ENCODE data around the gene SNX27.
"Not testable (repeated sequence)": the region's sequence is repeated elsewhere in the genome, so short reads cannot be mapped to it uniquely, and the experiment has no call there.

The SNX27 gene

DNA sequence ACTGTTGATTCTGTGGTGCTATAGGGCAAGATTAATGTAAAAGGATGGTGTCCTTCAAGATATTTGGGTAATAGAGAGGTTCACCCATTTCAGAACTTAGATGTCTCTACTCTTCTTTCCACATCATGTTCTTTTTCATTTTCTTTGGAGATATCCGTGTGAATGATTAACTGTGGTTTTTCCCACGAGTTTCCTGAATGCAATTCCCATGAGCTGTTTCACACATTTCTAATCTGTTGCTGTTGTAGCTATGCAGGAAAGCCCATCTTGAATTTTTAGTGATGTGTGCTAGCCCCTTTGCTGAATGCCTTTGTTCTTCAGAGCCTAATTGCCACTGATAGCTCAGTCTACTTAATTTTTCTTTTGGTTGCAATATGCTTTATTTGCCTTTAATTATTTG lies 27.6 kb downstream of the SNX27 start:
- no peak for DNase-seq (ENCODE audit: low read depth in 2 of 2)

DNA sequence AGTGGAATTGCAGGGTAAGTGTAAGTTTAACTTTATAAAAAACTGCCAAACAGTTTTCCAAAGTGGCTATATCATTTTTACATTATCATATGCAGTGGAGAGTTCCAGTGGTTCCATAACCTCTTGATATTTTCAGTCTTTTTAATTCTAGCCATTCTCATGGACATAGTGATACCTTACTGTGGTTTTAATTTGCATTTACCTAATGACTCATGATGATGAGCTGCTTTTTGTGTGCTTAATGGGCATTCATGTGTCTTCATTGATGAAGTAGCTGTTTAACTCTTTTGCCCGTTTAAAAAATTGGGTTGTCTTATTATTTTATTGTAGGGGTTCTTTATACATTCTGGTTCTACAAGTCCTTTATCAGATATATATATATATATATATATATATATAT lies 29.4 kb downstream of the SNX27 start:
- no peak for DNase-seq (ENCODE audit: low read depth in 2 of 2)

DNA sequence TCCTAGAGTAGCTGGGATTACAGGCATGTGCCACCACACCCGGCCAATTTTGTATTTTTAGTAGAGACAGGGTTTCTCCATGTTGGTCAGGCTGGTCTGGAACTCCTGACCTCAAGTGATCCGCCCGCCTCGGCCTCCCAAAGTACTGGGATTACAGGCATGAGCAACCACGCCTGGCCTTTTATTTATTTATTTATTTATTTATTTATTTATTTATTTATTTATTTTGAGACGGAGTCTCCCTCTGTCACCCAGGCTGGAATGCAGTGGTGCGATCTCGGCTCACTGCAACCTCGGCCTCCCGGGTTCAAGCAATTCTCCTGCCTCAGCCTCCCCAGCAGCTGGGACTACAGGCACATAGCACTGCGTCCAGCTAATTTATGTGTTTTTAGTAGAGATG lies 31.2 kb downstream of the SNX27 start:
- not testable (repeated sequence) for DNase-seq (ENCODE audit: low read depth in 2 of 2)

DNA sequence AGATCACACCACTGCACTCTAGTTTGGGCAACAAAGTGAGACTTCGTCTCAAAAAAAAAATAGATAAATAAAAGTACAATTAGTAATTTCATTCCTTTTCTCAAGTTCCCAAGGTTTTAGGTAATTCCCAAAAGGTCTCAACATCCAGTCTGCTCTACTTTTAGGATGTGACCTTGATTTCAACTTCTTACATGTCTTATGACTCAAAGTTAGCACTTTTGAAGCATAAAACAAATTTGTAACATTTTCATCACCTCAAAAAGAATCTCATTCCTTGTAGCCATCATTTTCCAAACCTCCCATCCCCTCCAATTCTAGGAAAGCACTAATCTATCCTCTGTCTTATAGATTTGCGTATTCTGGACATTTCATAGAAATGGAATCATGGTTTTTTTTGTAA lies 32.2 kb downstream of the SNX27 start:
- DNase-seq (ENCODE audit: low read depth in 2 of 2) = no peak

DNA sequence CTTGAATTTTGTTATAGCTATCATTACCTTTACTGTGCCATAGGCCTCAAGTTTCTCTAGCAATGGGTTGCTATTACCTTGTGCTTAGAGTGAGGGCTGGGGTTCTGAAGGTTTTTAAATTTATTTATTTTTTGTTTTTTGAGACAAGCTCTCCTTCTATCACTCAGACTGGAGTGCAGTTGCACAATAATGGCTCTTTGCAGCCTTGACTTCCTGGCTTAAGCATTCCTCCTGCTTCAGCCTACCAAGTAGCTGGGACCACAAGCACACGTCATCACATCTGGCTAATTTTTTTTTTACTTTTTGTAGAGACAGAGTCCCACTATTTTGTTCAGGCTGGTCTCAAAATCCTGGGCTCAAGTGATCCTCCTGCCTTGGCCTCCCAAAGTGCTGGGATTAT lies 41.5 kb downstream of the SNX27 start:
- no peak for DNase-seq (ENCODE audit: low read depth in 2 of 2)

DNA sequence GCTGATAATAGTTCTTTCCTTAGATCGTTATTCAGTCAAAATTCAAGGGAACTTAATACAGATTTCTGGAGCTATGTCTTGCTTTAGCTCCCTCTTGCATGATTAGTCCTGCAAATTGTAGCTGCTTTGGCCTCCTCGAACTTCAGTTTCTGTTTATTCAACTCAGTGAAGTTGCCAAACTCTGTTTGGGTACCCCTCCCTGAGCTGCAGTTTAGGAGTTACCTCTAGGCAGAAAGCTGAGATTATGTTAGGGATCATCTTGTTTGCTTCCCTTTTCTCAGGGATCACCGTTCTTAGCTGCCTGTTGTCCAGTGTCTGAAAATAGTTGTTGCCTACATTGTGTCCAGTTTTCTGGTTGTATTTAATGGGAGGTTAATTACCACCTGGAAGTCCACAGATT lies 43.5 kb downstream of the SNX27 start:
- no peak for DNase-seq (ENCODE audit: low read depth in 2 of 2)

DNA sequence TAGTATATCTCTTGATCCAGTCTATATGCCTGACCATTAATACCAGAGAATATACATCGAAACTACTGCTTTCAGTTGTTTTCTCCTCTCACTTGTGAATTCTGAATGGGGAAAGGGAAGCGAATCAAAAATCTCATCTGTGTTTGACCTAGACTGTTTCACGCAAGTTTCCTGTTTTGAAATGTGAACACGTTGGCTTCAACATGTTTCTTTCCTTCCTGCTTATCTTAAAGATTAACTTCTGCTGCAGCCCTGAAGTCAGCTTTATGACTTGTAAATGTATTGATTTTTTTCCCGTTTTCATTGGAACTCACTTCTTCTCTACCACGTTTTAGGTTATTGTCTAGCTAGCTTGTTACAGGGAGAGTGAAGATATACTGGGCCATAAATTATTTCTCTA lies 49.9 kb downstream of the SNX27 start:
- no peak for DNase-seq (ENCODE audit: low read depth in 2 of 2)

DNA sequence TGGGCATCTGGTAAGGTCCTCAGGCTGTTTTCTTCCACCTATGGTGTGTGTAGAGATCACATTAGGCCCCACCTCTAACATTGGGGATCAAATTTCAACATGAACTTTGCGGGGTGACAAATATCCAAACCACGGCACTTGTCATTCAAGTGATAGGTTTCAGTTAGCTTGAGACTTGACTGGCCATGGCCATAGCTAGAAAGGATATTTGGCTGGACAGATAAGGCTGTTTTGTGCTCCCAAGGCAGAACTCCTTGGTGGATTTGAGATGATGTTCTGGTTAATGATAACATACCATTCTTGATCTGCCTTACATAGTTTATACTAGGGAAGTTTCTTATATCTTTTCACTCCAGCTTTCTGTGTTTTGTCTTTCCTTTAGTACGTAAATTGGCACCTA lies 56.2 kb downstream of the SNX27 start:
- DNase-seq (ENCODE audit: low read depth in 2 of 2) = no peak

DNA sequence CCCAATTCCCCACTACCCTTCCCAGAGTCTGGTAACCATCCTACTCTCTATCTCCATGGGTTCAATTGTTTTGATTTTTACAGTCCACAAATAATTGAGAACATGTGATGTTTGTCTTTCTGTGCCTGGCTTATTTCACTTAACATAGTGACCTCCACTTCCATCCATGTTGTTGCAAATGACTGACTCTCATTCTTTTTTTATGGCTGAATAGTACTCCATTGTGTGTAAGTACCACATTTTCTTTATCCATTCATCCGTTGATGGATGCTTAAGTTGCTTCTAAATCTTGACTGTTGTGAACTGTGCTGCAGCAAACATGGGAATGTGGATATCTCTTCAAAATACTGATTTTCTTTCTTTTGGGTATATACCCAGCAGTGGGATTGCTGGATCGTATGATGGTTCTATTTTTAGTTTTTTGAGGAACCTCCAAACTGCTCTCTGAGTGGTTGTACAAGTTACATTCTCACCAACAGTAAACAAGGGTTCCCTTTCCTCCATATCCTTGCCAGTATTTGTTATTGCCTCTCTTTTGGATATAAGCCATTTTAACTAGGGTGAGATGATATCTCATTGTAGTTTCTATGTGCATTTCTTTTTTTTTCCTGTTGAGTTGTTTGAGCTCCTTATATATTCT lies 58.3 kb downstream of the SNX27 start:
- not testable (repeated sequence) for DNase-seq (ENCODE audit: low read depth in 2 of 2)

DNA sequence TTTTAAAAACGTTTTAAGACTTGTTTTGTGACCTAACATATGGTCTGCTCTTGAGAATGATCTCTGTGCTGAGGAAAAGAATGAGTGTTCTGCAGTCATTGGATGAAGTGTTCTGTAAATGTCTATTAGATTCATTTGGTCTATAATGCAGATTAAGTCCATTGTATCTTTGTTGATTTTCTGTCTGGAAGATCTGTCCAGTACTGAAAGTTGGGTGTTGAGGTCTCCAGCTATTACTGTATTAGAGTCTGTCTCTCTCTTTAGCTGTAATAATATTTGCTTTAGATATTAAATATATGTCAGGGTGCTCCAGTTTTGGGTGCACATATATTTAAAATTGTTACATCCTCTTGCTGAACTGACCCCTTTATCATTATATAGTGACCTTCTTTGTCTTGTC lies 61.6 kb downstream of the SNX27 start:
- no peak for DNase-seq (ENCODE audit: low read depth in 2 of 2)

DNA sequence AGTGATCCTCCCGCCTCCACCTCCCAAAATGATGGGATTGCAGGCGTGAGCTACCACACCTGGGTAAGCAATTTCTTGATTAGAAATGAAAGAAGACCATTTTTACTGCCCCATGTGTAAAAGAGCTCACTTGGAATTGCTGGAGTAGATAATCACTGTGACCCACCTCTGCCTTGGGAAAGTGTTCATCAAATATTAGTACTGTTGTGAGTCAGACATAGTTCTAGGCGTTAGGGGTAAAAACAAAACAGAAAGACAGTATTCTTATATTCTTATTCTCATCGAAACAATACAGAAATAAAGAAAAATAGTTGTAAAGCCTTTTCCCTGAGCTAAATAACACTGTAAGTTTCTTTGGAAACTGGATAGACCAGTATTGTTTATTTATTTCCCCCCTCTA lies 68.5 kb downstream of the SNX27 start:
- no peak for DNase-seq (ENCODE audit: low read depth in 2 of 2)

DNA sequence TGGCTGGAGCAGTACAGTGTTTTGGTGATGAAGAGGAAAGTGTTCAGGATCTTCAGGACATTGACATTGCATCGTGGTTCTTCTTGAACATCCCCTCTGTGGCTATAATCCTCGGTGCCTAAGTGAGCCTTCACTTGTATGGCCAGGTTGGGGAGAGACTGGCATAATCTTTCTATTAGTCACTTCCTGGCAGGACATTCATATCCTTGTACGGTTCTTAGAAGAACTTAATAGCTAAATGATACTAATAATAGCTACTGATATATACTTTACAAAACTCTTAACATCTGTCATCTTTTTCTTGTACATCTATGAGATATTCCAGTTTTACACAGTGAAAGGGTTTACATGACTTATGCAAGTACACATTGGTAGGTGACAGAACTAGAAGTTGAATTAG lies 69.0 kb downstream of the SNX27 start:
- no peak for DNase-seq (ENCODE audit: low read depth in 2 of 2)

DNA sequence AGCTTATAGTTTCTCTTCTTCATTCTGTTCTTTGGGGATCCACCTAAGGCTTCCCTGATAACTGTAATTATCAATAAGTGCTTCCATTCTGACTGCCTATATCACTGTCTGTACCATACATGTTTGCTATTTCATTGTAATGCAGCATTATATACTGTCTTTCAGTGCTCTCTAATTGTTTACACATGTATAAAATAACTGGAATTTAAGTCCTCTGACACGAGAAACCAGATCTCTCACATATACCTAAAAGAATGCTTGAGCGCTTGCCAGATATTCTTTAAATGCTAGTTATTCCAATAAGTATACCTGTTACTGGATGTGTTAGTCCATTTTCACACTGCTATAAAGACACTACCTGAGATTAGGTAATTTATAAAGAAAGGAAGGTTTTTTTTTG lies 70.1 kb downstream of the SNX27 start:
- DNase-seq (ENCODE audit: low read depth in 2 of 2) = no peak

DNA sequence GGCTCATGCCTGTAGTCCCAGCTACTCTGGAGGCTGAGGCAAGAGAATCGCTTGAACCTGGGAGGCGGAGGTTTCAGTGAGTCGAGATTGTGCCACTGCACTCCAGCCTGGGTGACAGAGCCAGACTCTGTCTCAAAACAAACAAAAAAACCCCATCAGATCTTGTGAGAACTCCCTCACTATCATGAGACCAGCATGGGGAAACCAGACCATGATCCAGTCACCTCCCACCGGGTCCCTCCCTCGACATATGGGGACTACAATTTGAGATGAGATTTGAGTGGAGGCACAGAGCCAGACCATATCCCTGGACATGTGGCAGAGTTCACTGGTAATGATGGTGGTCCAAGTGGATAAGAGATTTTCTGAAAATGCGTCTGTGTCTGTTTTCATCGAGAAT lies 71.1 kb downstream of the SNX27 start:
- not testable (repeated sequence) for DNase-seq (ENCODE audit: low read depth in 2 of 2)

DNA sequence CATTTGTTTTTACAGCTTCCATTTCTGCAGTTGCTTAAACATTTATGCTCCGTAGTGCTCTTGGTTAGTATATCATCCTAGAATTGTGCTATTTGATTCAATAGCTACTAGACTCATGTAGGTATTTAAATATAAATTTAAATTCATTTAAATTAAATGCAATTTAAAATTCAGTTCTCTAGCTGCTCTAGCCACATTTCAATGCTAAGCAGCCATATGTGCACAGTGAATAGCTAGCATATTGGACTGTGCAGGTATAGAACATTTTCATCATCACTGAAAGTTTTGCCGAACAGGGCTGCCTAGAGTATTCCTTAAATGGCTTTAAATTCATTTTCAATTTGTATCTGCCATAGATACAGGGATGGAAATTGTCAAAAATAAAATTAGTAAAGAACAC lies 72.3 kb downstream of the SNX27 start:
- DNase-seq (ENCODE audit: low read depth in 2 of 2) = no peak

DNA sequence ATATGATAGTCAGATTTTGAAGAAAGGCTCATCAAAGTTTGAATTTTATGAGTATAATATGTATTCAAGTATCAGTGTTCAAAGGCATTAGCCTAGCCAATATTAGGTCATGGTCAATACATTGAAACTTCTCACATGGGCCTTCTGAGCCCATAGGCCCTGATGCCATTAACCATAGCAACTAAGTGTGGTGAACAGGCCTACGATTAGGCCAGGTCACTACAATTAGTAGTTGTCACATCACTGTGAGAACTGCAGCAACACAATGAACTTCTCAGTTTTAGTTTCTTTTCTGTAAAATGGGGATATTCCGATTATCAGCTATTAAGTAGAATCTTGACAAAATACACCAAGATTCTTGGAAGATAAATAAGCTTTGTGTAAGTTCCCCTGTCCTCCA lies 74.7 kb downstream of the SNX27 start:
- DNase-seq (ENCODE audit: low read depth in 2 of 2) = no peak

DNA sequence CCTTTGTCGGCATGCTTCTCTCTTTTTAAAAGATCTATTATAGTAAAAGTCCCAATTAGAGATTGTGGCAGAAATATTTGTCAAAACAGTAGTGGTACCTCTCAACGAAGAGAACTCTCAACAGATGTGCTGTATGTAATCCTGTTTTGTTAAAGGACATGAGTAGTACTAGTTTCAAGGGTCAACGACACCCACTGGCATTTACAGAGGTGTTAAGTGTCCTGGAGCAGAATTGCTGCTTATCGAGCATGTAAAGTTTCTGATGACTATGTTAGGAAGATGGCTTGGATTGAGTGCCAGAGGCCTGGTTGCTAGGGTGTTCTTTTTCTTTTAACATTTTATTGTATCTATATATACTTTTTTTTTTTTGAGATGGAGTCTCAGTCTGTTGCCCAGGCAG lies 77.6 kb downstream of the SNX27 start:
- no peak for DNase-seq (ENCODE audit: low read depth in 2 of 2)

DNA sequence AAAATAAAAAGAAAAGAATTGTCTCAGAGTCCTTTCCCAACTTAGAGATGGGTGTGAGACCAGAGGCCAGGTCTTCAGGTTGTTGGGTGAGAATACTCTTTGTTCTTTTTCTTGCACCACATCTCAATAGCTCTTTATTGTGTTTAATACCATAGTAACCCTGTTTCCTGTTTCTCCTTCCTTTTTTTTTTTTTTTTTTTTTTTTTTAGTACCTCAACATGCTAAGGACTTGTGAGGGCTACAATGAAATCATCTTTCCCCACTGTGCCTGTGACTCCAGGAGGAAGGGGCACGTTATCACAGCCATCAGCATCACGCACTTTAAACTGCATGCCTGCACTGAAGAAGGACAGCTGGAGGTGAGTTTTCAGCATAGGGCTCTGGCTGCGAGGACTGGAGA lies 80.4 kb downstream of the SNX27 start:
- no peak for DNase-seq (ENCODE audit: low read depth in 2 of 2)

DNA sequence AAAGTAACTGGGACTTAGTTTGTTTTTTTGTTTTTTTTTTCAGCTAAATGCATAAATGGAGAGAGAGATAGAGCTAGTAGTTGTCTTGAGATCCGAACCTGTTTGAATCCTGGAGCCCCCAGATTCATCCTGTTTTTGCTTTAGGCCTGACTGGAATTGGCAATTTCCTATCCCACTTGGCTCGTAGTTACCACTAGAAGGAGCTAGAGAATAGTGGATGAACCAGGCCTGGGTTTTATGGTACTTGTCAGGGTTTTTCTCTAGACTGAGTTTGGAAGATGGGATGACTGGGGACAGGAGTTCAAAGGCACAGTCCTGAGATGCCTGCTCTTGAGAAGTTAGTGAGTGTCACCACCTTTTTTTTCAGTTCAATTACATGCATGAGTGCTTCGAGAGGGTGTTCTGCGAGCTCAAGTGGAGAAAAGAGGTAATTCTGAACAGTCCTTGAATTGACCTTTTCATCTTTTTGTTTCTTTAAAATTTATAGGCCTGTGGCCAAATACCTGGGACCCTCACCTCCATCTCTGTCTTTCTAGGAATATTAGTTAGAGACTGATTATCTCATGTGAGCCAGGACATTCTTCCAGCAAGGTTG lies 81.3 kb downstream of the SNX27 start:
- DNase-seq (ENCODE audit: low read depth in 2 of 2) = no peak

DNA sequence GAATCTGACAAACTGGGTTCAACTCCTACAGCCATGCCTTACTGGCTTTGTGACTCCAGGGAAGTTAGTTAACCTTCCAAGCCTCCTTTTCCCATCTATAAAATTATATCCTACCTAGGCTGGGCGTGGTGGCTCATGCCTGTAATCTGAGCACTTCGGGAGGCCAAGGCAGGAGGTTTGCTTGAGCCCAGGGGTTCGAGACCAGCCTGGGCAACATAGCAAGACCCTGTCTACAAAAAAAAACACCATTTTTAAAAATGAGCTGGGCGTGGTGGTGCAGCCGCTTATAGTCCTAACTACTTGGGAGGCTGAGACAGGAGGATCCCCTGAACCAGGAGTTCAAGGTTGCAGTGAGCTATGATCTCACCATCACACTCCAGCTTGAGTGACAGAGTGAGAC lies 89.7 kb downstream of the SNX27 start:
- no peak for DNase-seq (ENCODE audit: low read depth in 2 of 2)

DNA sequence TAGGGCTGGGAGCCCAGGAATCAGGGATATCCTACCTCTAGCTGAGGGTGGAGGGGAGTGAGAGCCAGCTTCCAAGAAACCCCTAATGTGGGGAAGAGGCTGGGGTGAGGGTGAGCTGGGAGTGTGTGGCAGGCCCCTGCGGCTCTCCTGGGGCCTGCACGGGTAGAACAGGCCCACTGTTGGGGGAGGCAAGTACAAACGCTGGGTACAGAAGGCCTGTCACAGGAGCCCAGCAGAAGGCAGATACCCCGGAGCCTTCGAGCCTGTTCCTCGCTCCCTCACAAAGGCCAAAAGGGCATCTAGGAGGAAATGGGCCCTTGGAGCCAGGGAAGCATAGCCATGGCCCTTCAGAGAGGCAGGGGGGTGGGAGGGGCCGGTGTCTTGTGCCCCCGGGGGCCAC lies 91.1 kb downstream of the SNX27 start:
- no peak for DNase-seq (ENCODE audit: low read depth in 2 of 2)

DNA sequence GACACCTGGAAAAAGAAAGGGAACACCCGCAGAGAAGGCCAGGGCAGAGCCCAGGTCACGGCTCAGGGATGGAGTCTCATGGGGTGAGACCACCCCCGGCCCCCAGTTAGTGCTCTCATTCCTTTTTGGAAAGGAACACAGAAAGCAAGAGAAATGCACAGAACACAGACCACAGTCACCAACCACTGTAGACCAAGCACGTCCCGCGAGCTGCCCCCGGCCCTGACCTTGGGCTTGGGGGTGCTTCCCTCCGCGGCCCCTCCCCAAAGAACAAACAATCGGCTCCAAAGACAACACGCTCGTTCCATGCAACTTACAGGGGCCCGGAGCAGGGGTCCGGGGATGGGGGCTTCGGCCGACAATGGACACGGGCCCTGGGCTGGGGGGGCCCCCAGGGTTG lies 92.0 kb downstream of the SNX27 start:
- no peak for DNase-seq (ENCODE audit: low read depth in 2 of 2)

DNA sequence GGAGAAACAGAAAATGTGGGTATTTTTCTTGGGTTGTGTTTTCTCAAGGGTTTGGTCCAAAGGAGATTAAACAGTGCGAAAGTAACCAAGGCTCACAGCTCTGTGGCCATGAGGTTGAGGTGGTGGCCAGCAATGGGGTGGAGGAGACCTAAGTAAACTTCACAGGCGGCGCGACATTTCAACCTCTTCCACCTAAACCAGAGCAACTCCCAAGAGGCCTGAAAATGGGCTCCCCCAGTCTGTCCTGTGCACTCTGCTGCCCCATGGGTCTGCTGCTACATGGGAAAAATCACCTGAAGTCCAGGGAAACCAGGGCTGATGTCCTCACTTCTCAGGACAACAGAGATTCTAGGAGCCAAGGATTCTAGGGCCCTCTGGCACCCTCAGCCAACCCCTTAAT lies 92.4 kb downstream of the SNX27 start:
- no peak for DNase-seq (ENCODE audit: low read depth in 2 of 2)

DNA sequence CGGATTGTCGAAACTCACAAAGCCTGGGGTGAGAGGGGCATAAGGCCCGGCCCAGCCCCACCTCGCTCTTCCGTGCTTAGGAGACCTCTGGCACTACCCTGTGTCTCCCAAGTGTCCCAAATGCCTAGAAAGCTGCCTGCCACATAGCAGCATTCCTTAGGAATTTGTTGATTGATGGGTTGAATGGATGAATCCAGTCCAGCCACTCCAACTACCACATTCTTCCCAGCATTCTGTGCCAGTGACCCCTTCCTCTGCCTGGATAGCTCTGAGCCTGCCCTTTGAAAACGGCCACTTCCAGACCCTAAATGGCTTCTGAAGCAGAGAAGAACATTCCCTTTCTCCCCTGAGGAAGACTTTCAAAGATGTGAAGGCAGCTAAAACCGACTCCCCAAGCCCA lies 93.3 kb downstream of the SNX27 start:
- DNase-seq (ENCODE audit: low read depth in 2 of 2) = no peak

Data from stimulated activated CD8-positive, alpha-beta memory T cell treated with anti-CD3 and anti-CD28 coated beads, Interleukin-15, amount 100 ng/mL, for 4 hours (primary cell).